Measurements from ENCODE around the gene C4orf36. TPM values are rescaled to one million over a fixed set of nuclear protein-coding genes. Genes with fewer than 3 reads are reported as not detected.

C4orf36 gene
- total and polyA plus RNA-seq, 4 experiments from 2014 or later = 0.70 TPM; not detected in 3

- no peaks in the 10 kb centered on the region for H3K9me3 Mint-ChIP-seq
- ChIA-PET POLR2A (ENCODE audit: partially characterized antibody) (interaction anchor here (1.3 to 2.1 kb wide), 2 partner anchors 8 to 9 kb away, joined by 3 to 4 read pairs; partner anchors contain the start of gene AFF1), CTCF (ENCODE audit: partially characterized antibody) (interaction anchor here (0.9 to 11.4 kb wide), 2 partner anchors 153 to 164 kb away, joined by 3 to 380 read pairs; no protein-coding TSS in a partner anchor)
- no peaks in the 10 kb centered on the region for H3K27me3 Mint-ChIP-seq
- no peak for DNase-seq
- Histone ChIP-seq H3K9me3 (ENCODE audit: control insufficient read depth in 1 of 2, low read length in 2 of 2) (no peaks in the 10 kb centered on the region), H3K27me3 (ENCODE audit: insufficient read depth, low read length) (no peaks in the 10 kb centered on the region), H3K4me3 (ENCODE audit: low read length in 2 of 2) (no peak overlapping the region), H3K4me1 (ENCODE audit: insufficient read depth, low read length) (no peaks in the 10 kb centered on the region), H3K27ac (ENCODE audit: low read depth, low read length) (no peak overlapping the region), H3K36me3 (ENCODE audit: insufficient read depth, low read length) (no peaks in the 10 kb centered on the region)
- intact Hi-C loops (cut with micrococcal nuclease) = no loop called here
- H3K4me3 Mint-ChIP-seq = no peak overlapping the region
- H3K4me1 Mint-ChIP-seq = peaks cover 0 to 6% (median 2%) of the 10 kb centered on the region in 4 donors
- H3K27ac Mint-ChIP-seq = peak overlapping the region in 2 of 7 donors; percentile 23 to 57
- H3K36me3 Mint-ChIP-seq = peaks cover 3 to 17% of the 10 kb centered on the region in 2 donors
Observed at GRCh38 chr4:86926435-86927086, 34.3 kb upstream of the C4orf36 start.

- peak overlapping the region in 2 of 7 donors; percentile 1 to 27 for H3K27ac Mint-ChIP-seq
Observed at GRCh38 chr4:86924811-86925210, 32.6 kb upstream of the C4orf36 start.

GRCh38 chr4:86921608-86922252, 29.5 kb upstream of the C4orf36 start:
- Histone ChIP-seq H3K4me3 (ENCODE audit: low read length in 2 of 2) (no peak overlapping the region), H3K36me3 (ENCODE audit: insufficient read depth, low read length) (no peaks in the 10 kb centered on the region), H3K27me3 (ENCODE audit: insufficient read depth, low read length) (no peaks in the 10 kb centered on the region), H3K4me1 (ENCODE audit: insufficient read depth, low read length) (no peaks in the 10 kb centered on the region), H3K27ac (ENCODE audit: low read depth, low read length) (no peak overlapping the region), H3K9me3 (ENCODE audit: control insufficient read depth in 1 of 2, low read length in 2 of 2) (no peaks in the 10 kb centered on the region)
- ChIA-PET POLR2A (ENCODE audit: partially characterized antibody) (interaction anchor here (0.9 to 3.9 kb wide), 7 partner anchors 13 to 314 kb away, joined by 3 to 25 read pairs (median 6); partner anchors contain the start of gene AFF1), CTCF (ENCODE audit: partially characterized antibody) (interaction anchor here (0.6 to 11.4 kb wide), 40 partner anchors 9 to 1290 kb away, joined by 3 to 380 read pairs (median 6); partner anchors contain the start of gene AFF1)
- Mint-ChIP-seq H3K36me3 (peaks cover 1 to 8% of the 10 kb centered on the region in 2 donors), H3K27me3 (no peaks in the 10 kb centered on the region), H3K4me3 (no peak overlapping the region), H3K4me1 (peaks cover 0 to 4% (median 2%) of the 10 kb centered on the region in 4 donors), H3K27ac (no peak overlapping the region), H3K9me3 (no peaks in the 10 kb centered on the region)
- no peak for DNase-seq
- intact Hi-C loops (cut with micrococcal nuclease) = loop anchor here (1.0 to 5.0 kb wide), 6 partner anchors 13 to 546 kb away; no protein-coding TSS in a partner anchor

More at GRCh38 chr4:86924811-86925210, 32.6 kb upstream of the C4orf36 start:
- no peaks in the 10 kb centered on the region for H3K27me3 Mint-ChIP-seq
- no peak for DNase-seq
- no peak overlapping the region for H3K4me3 ChIP-seq (ENCODE audit: low read length in 2 of 2)
- H3K9me3 Mint-ChIP-seq = no peaks in the 10 kb centered on the region
- peaks cover 0 to 6% (median 2%) of the 10 kb centered on the region in 4 donors for H3K4me1 Mint-ChIP-seq
- H3K36me3 ChIP-seq (ENCODE audit: insufficient read depth, low read length) = no peaks in the 10 kb centered on the region
- ChIA-PET POLR2A (ENCODE audit: partially characterized antibody) (interaction anchor here (3.1 to 3.9 kb wide), 2 partner anchors 10 to 168 kb away, joined by 21 to 23 read pairs; partner anchors contain the start of gene AFF1), CTCF (ENCODE audit: partially characterized antibody) (interaction anchor here (0.5 to 11.4 kb wide), 6 partner anchors 11 to 178 kb away, joined by 3 to 380 read pairs (median 62); partner anchors contain the start of gene AFF1)
- H3K27me3 ChIP-seq (ENCODE audit: insufficient read depth, low read length) = no peaks in the 10 kb centered on the region
- H3K4me3 Mint-ChIP-seq = no peak overlapping the region
- intact Hi-C loops (cut with micrococcal nuclease) = loop anchor here (5.0 kb wide), 1 partner anchor 542 kb away; no protein-coding TSS in a partner anchor
- H3K9me3 ChIP-seq (ENCODE audit: control insufficient read depth in 1 of 2, low read length in 2 of 2) = no peaks in the 10 kb centered on the region
- H3K4me1 ChIP-seq (ENCODE audit: insufficient read depth, low read length) = no peaks in the 10 kb centered on the region
- H3K36me3 Mint-ChIP-seq = peaks cover 3 to 10% of the 10 kb centered on the region in 2 donors
- H3K27ac ChIP-seq (ENCODE audit: low read depth, low read length) = no peak overlapping the region

- H3K9me3 Mint-ChIP-seq = no peaks in the 10 kb centered on the region
- Histone ChIP-seq H3K36me3 (ENCODE audit: insufficient read depth, low read length) (no peaks in the 10 kb centered on the region), H3K27ac (ENCODE audit: low read depth, low read length) (no peak overlapping the region), H3K4me1 (ENCODE audit: insufficient read depth, low read length) (no peaks in the 10 kb centered on the region), H3K9me3 (ENCODE audit: control insufficient read depth in 1 of 2, low read length in 2 of 2) (no peaks in the 10 kb centered on the region), H3K27me3 (ENCODE audit: insufficient read depth, low read length) (no peaks in the 10 kb centered on the region), H3K4me3 (ENCODE audit: low read length in 2 of 2) (no peak overlapping the region)
- H3K27ac Mint-ChIP-seq = no peak overlapping the region
- ChIA-PET CTCF (ENCODE audit: partially characterized antibody) (interaction anchor here (0.8 to 11.4 kb wide), 9 partner anchors 10 to 316 kb away, joined by 3 to 380 read pairs (median 4); partner anchors contain the start of gene AFF1), POLR2A (ENCODE audit: partially characterized antibody) (interaction anchor here (1.3 kb wide), 1 partner anchor 15 kb away, joined by 3 read pairs; no protein-coding TSS in a partner anchor)
- DNase-seq = no peak
- H3K4me1 Mint-ChIP-seq = peaks cover 0 to 4% (median 2%) of the 10 kb centered on the region in 4 donors
- peaks cover 0 to 14% of the 10 kb centered on the region in 2 donors for H3K36me3 Mint-ChIP-seq
- no peak overlapping the region for H3K4me3 Mint-ChIP-seq
- no peaks in the 10 kb centered on the region for H3K27me3 Mint-ChIP-seq
- intact Hi-C loops (cut with micrococcal nuclease) = loop anchor here (5.0 kb wide), 1 partner anchor 548 kb away; no protein-coding TSS in a partner anchor
Observed at GRCh38 chr4:86919561-86920223, 27.5 kb upstream of the C4orf36 start.

- Mint-ChIP-seq H3K27me3 (no peaks in the 10 kb centered on the region), H3K9me3 (no peaks in the 10 kb centered on the region), H3K36me3 (peaks cover 0 to 15% of the 10 kb centered on the region in 2 donors), H3K27ac (no peak overlapping the region), H3K4me3 (no peak overlapping the region), H3K4me1 (peaks cover 0 to 4% (median 2%) of the 10 kb centered on the region in 4 donors)
- Histone ChIP-seq H3K4me3 (ENCODE audit: low read length in 2 of 2) (no peak overlapping the region), H3K4me1 (ENCODE audit: insufficient read depth, low read length) (no peaks in the 10 kb centered on the region), H3K9me3 (ENCODE audit: control insufficient read depth in 1 of 2, low read length in 2 of 2) (no peaks in the 10 kb centered on the region), H3K36me3 (ENCODE audit: insufficient read depth, low read length) (no peaks in the 10 kb centered on the region), H3K27me3 (ENCODE audit: insufficient read depth, low read length) (no peaks in the 10 kb centered on the region), H3K27ac (ENCODE audit: low read depth, low read length) (no peak overlapping the region)
- ChIA-PET CTCF (ENCODE audit: partially characterized antibody) (interaction anchor here (7.6 to 11.4 kb wide), 2 partner anchors 17 to 172 kb away, joined by 118 to 380 read pairs; partner anchors contain the start of gene AFF1), POLR2A (ENCODE audit: partially characterized antibody) (interaction anchor here (0.7 kb wide), 1 partner anchor 180 kb away, joined by 3 read pairs; no protein-coding TSS in a partner anchor)
- DNase-seq = no peak
- intact Hi-C loops (cut with micrococcal nuclease) = no loop called here
Observed at GRCh38 chr4:86918539-86919072, 26.4 kb upstream of the C4orf36 start.

GRCh38 chr4:86917212-86918039, 25.2 kb upstream of the C4orf36 start:
- H3K27me3 ChIP-seq (ENCODE audit: insufficient read depth, low read length) = no peaks in the 10 kb centered on the region
- H3K4me3 Mint-ChIP-seq = no peak overlapping the region
- DNase-seq = no peak
- intact Hi-C loops (cut with micrococcal nuclease) = no loop called here
- H3K9me3 Mint-ChIP-seq = no peaks in the 10 kb centered on the region
- no peaks in the 10 kb centered on the region for H3K9me3 ChIP-seq (ENCODE audit: control insufficient read depth in 1 of 2, low read length in 2 of 2)
- no peak overlapping the region for H3K27ac ChIP-seq (ENCODE audit: low read depth, low read length)
- no peak overlapping the region for H3K4me3 ChIP-seq (ENCODE audit: low read length in 2 of 2)
- CTCF ChIA-PET (ENCODE audit: partially characterized antibody) = interaction anchor here (1.3 to 3.0 kb wide), 2 partner anchors 17 to 176 kb away, joined by 5 to 9 read pairs; partner anchors contain the start of gene AFF1
- peaks cover 0 to 15% of the 10 kb centered on the region in 2 donors for H3K36me3 Mint-ChIP-seq
- H3K27me3 Mint-ChIP-seq = no peaks in the 10 kb centered on the region
- peaks cover 0 to 2% (median 1%) of the 10 kb centered on the region in 4 donors for H3K4me1 Mint-ChIP-seq
- POLR2A ChIA-PET (ENCODE audit: partially characterized antibody) = no interaction called here
- no peaks in the 10 kb centered on the region for H3K36me3 ChIP-seq (ENCODE audit: insufficient read depth, low read length)
- no peaks in the 10 kb centered on the region for H3K4me1 ChIP-seq (ENCODE audit: insufficient read depth, low read length)
- H3K27ac Mint-ChIP-seq = peak overlapping the region in 1 of 7 donors; percentile 72

Data from CD4-positive, alpha-beta memory T cell (primary cell).